EH (cell line): Measurements from ENCODE around the gene RABGAP1L.
"Not testable (repeated sequence)": the region's sequence is repeated elsewhere in the genome, so short reads cannot be mapped to it uniquely, and the experiment has no call there.

ENCODE experiments used
- DNase-seq: peaks from one replicate; pipeline ENCODE4 v3.0.0-alpha.2; 2015; ENCODE audit warnings: low read depth

Gene RABGAP1L

GRCh38 chr1:174198202-174198601 is 38.9 kb downstream of the RABGAP1L start:
- DNase-seq = no peak

- no peak for DNase-seq
Measured at GRCh38 chr1:174200746-174201145, 41.4 kb downstream of the RABGAP1L start.

GRCh38 chr1:174204697-174205308 is 45.5 kb downstream of the RABGAP1L start:
- no peak for DNase-seq

- no peak for DNase-seq
Measured at GRCh38 chr1:174206148-174206836, 47.0 kb downstream of the RABGAP1L start.

GRCh38 chr1:174209347-174210187 is 50.2 kb downstream of the RABGAP1L start:
- no peak for DNase-seq

GRCh38 chr1:174211486-174211885 is 52.2 kb downstream of the RABGAP1L start:
- DNase-seq = no peak

GRCh38 chr1:174215766-174216165 is 56.4 kb downstream of the RABGAP1L start:
- DNase-seq = no peak

- DNase-seq = no peak
Measured at GRCh38 chr1:174217248-174217647, 57.9 kb downstream of the RABGAP1L start.

GRCh38 chr1:174217787-174218574 is 58.7 kb downstream of the RABGAP1L start:
- peak; percentile 50 for DNase-seq

GRCh38 chr1:174218983-174219382 is 59.7 kb downstream of the RABGAP1L start:
- no peak for DNase-seq

- no peak for DNase-seq
Measured at GRCh38 chr1:174219606-174220370, 60.5 kb downstream of the RABGAP1L start.

GRCh38 chr1:174221681-174222080 is 62.4 kb downstream of the RABGAP1L start:
- no peak for DNase-seq

GRCh38 chr1:174222166-174222949 is 63.0 kb downstream of the RABGAP1L start:
- DNase-seq = peak; percentile 72

- no peak for DNase-seq
Measured at GRCh38 chr1:174224641-174225040, 65.3 kb downstream of the RABGAP1L start.

- DNase-seq = no peak
Measured at GRCh38 chr1:174225499-174226204, 66.3 kb downstream of the RABGAP1L start.

- DNase-seq = peak; percentile 9
Measured at GRCh38 chr1:174230399-174230798, 71.1 kb downstream of the RABGAP1L start.

GRCh38 chr1:174232761-174233160 is 73.4 kb downstream of the RABGAP1L start:
- DNase-seq = no peak

- DNase-seq = not testable (repeated sequence)
Measured at GRCh38 chr1:174238845-174239501, 79.7 kb downstream of the RABGAP1L start.

GRCh38 chr1:174239541-174239940 is 80.2 kb downstream of the RABGAP1L start:
- no peak for DNase-seq
